Activated CD8-positive, alpha-beta memory T cell treated with anti-CD3 and anti-CD28 coated beads for 4 hours (primary cell): ENCODE data around the gene TRPM8.

Source experiments
- DNase-seq, 2 donors: peaks; one replicate each; pipeline ENCODE4 v3.0.0-alpha.2; 2020; ENCODE audit warnings: low read depth in 2 of 2

Gene TRPM8

DNA sequence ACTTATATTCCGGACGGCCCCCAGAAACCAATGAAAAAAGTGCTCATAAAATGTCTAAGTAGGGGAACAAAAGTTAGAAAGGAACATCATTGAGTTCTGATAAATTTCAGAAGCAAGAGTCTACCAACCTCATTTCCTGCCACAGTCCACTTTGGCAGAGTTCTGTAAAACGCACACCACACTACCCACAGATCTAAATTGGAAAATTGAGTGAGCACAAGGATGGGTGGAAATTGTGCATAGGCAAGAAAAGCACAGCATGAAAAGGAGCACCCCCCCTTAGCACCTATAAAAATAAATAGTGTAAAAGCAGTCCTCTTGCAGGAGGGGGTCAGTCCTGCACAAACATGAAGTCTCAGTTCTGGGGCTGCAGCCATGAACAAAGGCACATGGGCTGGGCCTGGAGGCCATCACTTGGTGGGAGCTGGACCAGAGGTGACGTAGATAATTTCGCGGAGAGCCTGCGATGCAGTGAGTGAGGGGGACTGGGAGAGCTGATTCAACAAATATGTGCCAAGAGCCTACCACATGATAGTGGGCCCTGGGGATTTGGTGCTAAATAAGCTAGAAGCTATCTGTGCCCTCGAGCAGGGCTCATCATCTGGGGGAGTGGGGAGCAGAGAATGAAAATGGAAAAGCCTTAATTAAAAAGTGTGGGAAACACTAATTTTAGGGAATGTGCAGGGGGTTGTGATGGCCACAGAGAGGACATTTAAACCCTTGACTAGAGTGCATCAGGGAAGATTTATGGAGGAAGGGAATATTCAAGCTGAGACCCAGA, 84.4 kb downstream of the TRPM8 start:
- no peak for DNase-seq

DNA sequence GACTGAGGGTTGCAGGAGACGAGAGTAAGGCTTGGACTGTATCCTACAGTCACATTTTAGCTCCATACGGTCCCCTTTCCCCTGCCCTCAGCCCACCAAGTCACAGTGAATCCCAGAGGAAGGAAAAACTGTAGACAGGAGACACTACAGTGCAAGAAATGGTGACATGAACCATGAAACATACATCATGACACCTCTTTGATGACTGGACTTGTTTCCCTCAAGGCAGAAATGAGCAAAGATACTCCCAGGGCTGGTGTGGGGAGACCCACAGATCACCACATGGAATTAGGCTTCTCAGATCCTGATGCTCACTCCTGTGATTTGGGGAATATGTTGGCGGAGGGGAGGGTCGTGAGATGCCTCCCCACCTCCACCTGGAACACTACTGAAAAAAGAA, 85.1 kb downstream of the TRPM8 start:
- no peak for DNase-seq

DNA sequence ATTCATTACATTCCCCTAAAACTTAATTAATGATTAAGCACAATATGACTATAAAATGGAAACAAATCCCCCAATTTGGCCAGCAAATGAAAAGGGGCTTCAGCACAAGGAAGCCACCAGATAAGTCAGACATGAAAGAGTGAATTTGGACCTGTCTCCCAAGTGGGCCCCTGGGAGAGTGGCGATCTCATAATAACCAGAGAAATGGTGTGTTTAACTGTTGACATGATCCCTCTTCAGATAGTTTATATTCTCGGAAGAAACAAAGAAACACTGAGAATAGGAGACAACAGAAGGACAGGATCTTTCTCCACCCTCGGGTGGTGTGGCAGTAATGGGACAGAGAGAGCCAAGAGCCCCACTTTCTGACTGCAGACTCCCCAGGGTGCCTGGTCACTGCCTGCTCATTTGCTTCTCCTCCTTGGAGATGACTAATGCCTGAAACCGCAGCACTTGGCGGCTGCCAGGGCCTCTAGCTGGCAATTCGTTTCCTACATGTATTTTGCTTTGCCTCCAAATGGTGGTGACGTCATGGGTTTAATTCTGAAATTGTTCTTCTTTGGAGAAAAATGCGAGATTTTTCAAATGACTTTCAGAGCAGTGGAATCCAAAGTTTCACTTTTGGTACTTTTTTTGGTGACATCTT, 86.9 kb downstream of the TRPM8 start:
- no peak for DNase-seq

DNA sequence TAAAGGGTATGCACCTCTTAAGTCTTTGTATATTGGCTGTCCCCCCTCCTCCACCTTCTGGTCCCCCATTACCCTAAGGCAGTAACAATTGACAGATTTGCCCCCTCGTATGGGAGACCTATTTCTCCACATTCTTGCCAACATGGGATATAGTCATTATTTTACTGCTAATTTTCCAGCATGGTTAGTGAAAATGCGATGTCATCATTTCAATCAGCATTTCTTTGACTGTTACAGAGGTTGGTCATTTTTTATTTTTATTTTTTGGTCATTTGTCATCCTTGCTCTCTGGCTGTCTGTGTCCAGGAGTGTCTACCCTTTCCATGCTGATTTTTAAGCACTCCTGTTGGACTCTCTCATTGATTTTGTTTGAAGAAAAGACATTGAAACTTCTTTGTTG, 88.0 kb downstream of the TRPM8 start:
- DNase-seq: no peak

DNA sequence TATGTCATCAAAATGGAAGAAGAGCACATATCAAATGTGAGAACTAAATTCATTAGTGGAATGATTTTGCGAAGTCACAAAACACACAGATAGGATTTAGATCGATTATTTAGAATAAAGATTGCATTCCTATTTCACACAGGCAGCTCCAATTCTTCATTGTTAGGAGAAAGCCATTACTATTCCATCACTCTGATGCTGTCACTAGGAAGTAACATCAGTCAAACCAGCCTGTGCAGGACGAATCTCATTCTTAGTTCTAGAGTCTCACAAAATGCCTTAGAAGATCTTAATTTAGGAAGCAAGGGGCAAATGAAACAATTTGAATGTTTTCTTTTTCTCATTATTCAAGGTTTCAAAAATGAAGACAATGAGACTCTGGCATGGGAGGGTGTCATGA, 89.3 kb downstream of the TRPM8 start:
- DNase-seq: no peak

DNA sequence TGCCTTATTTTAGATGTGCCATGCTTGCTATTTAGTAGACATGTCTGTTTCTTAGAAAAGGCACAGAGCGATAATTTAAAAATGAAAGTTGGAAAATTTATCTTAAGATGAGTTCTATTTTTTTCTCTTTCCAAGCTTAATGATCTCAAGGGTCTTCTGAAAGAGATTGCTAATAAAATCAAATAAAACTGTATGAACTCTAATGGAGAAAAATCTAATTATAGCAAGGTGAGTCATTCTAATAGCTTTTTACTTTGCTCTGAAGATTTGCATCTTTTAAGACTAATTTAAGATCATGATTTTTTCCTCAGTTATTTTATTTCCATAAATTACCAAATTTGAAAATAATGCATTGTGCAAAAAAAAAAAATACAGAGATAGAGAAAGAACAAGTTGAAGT, 97.3 kb downstream of the TRPM8 start:
- no peak for DNase-seq

DNA sequence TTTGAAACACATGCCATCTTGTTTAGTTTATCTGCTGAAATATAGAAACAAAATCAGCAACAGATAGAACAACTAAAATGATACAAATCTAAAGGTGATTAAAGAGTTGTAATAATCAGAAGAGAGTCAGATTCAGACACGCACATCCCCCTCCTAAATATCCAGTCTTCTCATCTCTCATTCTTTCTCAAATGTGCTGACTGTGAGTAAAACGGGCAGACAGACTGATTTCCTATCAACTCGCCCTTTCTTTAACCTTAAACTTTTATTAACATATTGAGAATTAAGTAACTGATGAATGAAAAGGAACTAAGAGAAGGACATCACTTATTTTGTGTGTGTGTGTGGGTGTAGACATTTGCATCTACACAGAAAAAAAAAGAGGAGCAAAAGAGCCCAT, 98.7 kb downstream of the TRPM8 start:
- no peak for DNase-seq

DNA sequence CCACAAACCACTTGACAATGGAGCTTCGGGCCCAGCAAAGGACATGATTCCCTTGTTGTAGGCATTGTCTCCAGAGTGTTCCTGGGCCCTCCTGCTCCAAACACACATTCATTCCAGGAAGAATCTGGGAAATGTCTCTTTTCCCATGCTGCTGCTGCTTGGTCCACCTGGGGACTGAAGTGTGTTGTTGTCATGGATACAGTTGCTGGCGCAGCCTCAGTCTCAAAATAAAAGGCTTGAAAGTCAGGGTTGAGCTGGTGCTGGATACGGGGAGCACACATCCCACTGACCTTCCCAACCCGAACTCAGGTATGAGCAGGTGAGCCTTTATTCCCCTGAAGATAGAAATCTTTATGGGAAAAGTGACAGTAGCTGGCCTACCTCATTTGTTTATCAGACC, 102.7 kb downstream of the TRPM8 start:
- DNase-seq: no peak

DNA sequence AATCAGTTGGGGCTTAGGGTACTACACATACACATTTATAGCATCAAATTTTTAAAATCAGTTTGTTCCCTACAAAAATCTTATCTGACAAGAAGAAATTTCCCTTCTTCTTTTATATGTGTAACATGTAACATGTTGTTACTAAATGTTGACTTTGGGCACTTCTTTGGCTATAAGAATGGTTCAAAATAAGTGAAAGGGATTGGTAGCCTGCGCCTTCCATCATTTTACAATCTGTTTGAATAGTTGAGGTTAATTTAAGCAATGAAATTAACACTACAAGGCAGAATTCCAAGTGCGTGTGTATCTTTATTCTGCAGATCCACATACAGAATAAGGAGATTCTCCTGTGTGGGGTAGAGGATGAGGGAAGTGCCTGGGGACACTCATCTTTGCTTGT, 103.2 kb downstream of the TRPM8 start:
- no peak for DNase-seq

DNA sequence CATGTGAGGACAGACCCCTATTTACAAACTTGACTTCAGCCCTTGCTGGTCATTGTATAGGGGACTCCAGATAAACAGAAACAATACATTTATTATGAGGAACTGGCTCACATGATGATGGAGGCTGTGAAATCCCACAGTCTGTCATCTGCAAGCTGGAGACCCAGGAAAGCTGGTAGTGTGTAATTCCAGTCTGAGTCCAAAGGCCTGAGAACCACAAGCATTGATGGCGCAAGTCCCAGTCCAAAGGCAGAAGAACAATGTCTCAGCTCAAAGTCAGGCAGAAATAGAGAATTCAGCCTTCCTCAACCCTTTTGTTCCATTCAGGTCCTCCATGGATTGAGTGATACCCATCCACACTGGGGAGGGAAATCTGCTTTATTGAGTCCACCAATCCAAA, 105.3 kb downstream of the TRPM8 start:
- DNase-seq: no peak

DNA sequence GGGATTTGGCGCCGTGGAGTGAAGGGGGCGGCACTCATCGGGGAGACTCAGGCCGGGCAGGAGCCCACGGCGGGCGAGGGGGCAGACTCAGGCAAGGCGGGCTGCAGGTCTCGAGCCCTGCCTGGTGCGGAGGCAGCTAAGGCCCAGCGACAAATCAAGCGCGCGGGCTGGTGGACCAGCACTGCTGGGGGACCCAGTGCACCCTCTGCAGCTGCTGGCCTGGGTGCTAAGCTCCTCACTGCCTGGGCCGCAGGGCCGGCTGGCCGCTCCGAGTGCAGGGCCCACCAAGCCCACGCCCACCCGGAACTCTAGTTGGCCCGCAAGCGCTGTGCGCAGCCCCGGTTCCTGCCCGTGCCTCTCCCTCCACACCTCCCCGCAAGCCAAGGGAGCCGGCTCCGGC, 107.1 kb downstream of the TRPM8 start:
- DNase-seq: no peak

DNA sequence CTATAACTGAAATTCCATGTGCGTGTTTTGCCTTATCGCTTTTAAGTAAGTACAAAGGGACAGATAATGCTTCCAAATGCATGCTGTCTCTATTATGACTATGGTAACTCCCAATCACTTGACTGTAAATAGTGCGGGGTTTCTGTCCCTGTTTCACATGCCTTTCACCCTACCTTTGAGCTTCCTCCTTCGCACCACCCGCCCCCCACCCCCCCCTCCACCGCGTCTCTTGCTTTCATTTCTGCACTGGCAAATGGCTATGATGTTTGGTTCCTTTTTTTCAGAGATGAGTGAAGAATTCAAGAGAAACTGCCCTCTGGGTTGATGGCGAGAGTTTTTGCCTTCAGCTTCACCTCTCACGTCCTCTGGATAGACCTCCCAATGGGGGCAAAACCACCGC, 108.3 kb downstream of the TRPM8 start:
- DNase-seq: no peak

DNA sequence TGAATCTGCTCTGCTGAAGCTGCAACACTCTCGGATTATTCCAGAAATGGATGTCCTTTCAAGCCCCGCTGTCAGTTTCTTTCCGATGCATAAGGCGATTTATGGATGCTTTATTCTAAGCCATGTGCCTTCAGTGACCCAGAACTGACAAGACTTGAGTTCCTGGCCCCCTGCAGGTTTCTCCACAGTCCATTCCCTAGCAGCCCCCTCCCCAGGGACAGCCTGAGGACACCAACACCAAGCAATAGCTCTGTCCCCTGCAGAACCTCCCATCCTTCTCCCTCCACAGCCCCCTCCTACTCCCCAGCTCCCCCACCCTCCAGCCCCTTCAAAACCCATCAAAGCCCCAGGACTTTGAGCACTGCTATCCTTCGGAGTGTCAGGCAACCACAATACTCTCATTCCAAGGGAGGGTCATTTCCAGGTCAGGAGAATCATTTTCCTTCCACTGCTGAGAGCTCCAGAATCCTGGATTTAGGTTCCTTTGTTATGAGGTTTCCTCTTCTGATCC, 108.8 kb downstream of the TRPM8 start:
- no peak for DNase-seq

DNA sequence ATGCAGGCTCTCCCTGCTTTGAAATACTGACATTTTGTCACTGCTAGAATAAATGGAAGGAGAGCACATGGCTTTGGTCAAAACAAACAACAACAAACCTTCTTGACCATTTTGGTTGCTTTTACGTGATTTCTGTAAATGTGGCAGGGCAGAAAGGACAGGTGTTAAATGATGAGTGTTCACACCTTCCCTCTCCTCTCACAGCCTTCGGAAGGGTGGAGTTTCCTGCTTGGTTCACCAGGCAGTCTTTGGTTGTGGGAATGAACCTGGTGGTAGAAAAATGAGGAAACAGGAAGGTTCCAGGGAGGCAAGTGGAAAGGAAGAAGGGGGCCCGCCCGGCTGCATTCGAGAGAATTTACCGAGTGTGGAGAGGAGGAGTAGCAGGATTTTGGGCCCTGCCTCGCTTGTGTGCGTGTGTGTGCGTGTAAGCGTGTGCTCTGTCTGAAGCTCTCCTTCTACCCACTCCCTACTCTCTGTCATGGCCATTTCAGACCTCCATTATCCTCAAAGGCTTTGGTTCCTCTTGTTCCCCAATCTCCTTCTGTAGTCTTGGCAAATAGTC, 109.6 kb downstream of the TRPM8 start:
- no peak for DNase-seq

DNA sequence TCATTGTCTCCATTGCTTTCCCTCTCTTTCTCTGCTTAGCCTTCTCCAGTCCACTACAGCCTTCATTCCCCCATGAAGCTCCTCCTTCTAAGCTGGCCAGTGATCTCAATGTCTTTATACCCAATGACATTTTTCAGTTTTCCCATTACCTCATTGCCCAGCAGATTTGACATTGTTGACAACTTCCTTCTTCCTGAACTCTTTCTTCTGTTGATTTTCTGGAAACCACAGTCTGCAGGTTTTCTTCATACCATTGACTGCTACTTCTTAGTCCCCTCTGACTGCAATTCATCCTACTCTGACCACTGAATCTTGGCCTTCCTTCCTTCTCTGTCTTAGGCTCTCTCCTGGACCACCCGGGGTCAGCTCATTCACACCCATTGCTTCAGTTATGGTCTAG, 110.5 kb downstream of the TRPM8 start:
- DNase-seq: no peak

DNA sequence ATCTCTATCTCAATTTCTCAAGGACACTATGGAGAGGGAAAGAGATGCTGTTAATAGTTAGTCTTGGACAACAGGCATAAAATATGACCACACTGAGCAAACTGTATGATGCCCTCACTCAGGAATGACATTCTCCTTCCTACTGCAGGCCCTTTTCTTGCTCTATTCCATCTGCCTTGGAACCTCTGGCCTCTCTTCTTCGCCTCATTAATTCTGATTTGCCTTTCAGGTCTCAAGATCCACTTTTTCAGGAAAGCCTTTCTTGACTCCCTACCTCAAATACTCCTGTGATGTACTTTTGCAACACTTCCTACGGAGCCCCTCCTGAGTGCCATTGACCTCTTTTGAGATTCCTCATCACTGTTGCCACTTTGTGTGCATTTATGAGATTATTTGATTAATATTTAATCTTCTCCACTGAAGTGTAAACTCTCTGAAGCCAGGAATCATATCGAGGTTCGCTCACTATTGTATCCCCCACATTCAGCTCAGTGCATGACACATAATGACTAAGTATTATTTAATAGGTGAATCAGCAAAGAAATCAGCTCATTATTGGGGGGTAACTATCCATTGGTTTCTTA, 112.1 kb downstream of the TRPM8 start:
- DNase-seq: no peak

DNA sequence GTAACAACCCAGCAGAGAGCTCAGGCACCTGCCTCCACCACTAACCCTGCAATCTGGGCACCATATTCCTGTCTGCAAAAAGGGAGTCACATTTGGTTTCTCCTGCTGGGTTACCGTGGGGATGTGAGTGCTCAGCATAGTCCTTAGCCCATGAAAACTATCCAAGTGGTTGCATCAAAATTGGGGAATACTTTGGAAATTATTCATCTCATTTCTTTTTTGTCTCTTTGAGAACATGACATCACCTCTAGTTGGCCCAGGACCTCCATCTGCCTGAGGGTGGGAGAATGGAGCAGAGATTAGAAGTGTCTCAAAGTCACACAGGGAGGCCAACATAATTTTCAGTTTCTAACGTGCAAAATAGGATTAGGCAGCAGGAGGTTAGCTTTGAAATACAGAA, 114.0 kb downstream of the TRPM8 start:
- DNase-seq: no peak

DNA sequence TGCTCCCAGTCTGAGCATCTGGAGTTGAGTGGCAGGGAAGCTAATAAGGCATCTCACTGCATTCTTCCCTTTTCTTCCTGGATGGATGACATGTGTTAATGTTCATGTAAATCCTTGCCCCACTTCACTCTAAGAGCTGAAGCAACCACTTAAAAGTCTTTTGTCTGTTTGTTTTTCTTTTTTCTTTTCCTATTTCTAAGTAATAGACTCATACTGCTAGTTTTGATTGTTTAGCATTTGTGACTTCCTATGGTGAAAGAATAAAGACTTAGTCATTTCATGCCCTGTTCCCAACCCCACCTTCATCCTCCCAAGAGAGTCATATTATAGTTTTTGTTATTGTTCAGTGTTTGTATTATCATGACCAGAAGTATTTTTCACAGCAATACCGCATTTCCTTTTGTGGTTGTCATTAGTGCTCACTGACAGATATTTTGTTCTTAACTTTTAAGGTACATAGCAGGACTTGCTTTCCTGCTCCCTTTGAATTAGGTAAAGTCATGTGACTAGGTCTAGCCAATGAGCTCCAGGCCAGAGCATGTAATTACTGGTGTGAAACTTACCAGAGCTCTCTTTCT, 115.2 kb downstream of the TRPM8 start:
- no peak for DNase-seq

DNA sequence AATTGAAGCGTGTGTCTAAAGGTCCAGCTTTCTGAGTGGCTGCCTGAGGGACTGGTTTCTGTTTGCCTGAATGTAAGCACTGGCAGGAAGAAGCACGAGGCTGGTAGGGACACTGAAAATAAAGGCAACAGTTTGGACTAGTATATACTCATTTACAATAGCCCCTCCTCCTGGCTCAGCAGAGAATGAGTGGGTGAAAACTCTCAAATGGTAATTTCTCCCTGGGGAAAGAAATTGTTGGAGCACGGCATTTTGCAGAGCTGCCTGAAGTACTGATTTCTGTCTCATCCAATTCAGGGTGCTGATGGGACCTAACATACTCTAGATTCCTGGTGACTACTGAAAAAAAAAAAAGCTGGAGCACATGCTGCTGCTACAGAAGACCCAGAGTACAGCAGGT, 116.0 kb downstream of the TRPM8 start:
- DNase-seq: no peak

DNA sequence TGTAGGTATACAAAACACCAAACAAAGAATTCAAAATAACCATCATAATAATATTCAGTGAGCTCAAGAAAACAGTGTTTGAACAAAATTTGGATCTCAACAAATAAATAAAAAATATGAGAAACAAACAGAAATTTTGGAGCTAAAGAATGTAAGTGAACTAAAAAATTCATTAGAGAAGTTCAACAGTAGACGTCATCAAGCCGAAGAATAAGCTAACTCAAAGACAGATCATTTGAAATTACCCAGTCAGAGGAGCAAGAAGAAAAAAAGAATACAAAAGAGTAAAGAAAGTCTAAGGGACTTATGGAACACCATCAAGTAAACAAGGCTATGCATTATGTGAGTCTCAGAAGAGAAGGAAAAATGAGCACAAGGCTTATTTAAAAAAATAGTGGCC, 116.7 kb downstream of the TRPM8 start:
- DNase-seq: no peak

DNA sequence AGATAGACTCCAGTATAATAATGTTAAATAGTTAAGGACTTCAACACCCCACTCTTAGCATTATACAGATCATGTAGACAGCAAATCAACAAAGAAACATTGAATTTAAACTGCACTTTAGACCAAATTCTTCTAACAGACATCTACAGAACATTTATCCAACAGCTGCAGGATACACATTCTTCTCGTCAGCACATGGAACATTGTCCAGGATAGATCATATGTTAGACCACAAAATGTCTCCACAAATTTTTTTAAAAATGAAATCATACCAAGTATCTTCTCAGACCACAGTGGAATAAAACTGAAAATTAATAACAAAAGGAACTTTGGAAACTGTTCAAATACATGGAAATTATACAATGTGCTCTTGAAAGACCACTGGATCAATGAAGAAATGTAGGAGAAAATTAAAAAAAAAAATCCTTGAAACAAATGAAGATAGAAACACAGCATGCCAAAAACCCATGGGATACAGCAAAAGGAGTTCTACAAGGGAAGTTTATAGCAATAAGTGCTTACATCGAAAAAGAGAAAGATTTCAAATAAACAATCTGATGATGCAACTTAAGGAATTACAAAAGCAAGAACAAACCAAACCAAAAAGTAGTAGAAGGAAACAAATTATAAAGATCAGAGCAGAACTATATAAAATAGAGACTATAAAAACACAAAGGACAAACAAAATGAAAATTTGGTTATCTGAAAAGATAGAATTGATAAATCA, 121.1 kb downstream of the TRPM8 start:
- no peak for DNase-seq

DNA sequence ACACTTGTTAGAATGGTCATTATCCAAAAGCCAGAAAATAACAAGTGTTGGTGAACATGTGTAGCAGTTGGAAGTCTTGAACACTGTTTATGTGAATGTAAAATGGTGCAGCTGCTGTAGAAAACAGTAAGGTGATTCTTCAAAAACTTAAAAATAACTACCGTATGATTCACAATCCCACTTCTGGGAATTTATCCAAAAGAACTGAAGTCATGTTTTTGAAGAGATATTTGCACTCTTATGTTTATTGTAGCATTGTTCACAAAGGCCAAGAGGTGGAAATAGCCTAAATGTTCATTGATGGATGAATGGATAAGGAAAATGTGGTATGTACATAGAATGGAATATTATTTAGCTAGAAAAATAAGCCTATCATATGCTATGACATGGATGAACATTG, 127.0 kb downstream of the TRPM8 start:
- no peak for DNase-seq
